GM15510 (cell line): ENCODE results near the gene RNF151.

Experiments used
- POLR2A ChIP-seq: IDR thresholded peaks from 3 replicates; pipeline ENCODE4 v1.6.1; 2011; ENCODE audit warnings: borderline replicate concordance; ENCODE audit not compliant: insufficient read length; ENCODE audit errors: extremely low read depth

The RNF151 gene

GRCh38 chr16:1946495-1947368 is 19.9 kb upstream of the RNF151 start:
- no peak for TF ChIP-seq POLR2A

DNA sequence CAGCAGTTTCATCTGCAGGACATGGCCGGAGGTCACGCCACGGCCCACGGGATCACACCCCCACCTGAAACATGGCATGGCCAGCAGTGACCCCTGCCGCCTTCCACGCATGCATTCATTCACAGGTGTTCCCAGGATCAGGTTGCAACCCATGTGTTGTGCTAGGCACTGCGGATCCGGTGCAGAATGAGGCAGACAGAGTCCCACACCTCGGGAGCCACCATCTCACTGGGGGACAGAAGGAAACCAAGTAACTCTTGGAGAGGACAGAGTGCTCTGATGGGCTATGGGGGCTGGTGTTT is 19.3 kb upstream of the RNF151 start:
- no peak for TF ChIP-seq POLR2A

DNA sequence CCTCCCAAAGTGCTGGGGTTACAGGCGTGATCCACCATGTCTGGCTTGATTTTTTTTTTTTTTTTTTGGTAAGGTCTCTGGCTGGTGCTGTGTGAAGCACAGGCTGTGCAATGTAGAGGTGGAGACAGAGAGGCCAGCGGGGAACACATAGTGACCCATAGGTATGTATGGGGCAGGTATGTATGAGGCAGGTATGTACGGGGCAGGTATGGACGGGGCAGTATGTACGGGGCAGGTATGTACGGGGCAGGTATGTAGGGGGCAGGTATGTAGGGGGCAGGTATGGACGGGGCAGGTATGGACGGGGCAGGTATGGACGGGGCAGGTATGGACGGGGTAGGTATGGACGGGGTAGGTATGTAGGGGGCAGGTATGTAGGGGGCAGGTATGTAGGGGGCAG is 17.1 kb upstream of the RNF151 start:
- no peak for TF ChIP-seq POLR2A

GRCh38 chr16:1950047-1950446 is 16.6 kb upstream of the RNF151 start:
- no peak for TF ChIP-seq POLR2A

- no peak for TF ChIP-seq POLR2A
Measured at GRCh38 chr16:1950559-1950958, 16.1 kb upstream of the RNF151 start.

GRCh38 chr16:1953734-1954133 is 12.9 kb upstream of the RNF151 start:
- no peak for TF ChIP-seq POLR2A

GRCh38 chr16:1958715-1959268 is 7.9 kb upstream of the RNF151 start:
- no peak for TF ChIP-seq POLR2A

GRCh38 chr16:1959269-1960039 is 7.2 kb upstream of the RNF151 start, which contains the start of gene NDUFB10:
Gene NDUFB10 (plus strand): TSS chr16:1959538. CDS start chr16:1959625, 87 bp downstream.
- peak; percentile 96 for TF ChIP-seq POLR2A

- peak; percentile 49 for TF ChIP-seq POLR2A
Measured at GRCh38 chr16:1960665-1961630, 5.7 kb upstream of the RNF151 start.

- TF ChIP-seq POLR2A, result no peak
Measured at GRCh38 chr16:1961651-1962067, 5.0 kb upstream of the RNF151 start.

GRCh38 chr16:1963806-1964505 is 2.7 kb upstream of the RNF151 start:
- no peak for TF ChIP-seq POLR2A

DNA sequence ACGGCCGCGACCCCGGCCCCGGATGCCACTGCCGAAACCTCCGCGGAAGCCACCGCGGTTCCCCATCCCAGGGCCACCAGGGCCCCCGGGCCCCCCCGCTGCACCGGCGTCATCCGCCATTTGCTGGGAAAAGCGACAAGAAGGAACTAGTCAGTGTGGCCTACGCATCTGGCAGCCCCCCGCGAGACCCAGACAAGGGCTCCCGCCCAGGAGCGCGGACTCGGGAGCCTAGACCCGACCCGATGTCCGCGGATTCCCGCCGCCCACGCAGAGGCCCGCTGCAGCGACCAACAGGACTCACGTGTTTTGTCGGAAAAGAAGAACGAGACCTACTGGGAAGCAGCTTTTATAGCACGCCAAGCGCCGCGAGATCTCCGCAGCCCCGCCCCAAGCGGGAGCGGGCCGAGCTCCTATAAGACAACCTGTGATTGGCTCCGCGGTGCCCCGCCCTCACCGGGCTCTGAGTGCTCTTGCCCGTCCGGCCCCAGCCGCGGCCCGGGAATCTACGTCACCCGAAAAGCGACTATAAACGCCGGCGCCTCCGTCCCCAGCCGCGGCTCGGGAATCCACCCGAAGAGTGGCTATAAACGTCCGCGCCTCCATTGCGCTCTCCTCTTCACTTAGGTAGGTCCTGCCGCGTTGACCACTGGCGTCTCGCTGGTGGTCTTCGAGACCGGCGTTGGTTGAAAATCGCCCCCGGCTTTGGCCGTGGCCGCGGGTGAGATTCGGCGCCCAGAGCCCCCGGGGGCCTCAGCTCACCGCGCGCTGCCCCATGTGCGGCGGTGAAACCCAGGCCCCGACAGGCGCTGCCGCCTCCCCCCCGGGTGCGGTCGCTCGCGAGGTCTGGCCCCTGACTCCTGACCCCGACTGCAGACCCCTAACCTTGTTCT is 1.9 kb upstream of the RNF151 start, which contains the start of gene RPS2:
TSS of gene RPS2 (minus strand) at position 321 of the 890 bp plus-strand sequence. CDS start at position 120, 201 bp downstream.
- peak; percentile 100 for TF ChIP-seq POLR2A
